NAMALWA (cell line): ENCODE results near the gene GFI1B.
A peak's percentile ranks its signal among the peaks of the same experiment; 100 is the strongest.
"Not testable (repeated sequence)": the region's sequence is repeated elsewhere in the genome, so short reads cannot be mapped to it uniquely, and the experiment has no call there.

Source experiments
- DNase-seq: peaks from one replicate; pipeline ENCODE4 v3.0.0-alpha.2; 2015; ENCODE audit warnings: low spot score

The GFI1B gene

DNA sequence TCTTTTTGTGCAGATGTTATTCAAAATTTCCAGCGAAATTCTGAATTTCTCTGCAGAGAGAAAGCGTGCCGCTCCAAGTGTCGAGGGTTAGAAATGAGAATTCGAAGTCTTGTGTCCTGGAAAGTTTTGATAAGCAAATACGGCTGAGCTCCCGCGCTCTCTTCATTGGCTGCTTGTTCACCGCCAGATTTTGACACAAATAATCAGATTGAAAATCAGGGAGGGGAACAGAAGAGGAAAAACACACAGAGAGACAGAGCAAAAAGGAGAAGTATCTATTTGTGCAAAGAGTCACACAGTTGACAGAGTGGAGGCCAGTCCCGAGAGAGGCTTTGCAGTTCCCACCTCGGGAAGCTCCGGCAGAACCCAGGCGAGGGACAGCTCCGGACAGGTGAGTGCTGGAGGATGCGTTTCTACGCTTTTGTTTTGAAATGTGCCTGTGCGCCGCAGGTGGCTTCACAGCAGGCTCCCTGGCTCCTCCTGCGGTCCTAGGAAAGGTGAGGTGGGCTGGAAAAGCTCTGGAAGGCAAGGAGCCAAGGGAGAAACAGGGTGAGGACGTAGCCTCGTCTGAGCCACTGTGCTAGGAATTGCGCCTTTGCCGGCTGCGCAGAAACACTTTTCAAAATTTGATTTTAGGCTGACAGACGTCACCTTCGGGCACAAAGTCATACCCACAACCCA is at the start of gene GFI1B:
Gene GFI1B (plus strand): TSS at position 244 of the 681 bp plus-strand sequence. CDS start 7,985 bp downstream, outside the sequence.
- peak; percentile 35 for DNase-seq

DNA sequence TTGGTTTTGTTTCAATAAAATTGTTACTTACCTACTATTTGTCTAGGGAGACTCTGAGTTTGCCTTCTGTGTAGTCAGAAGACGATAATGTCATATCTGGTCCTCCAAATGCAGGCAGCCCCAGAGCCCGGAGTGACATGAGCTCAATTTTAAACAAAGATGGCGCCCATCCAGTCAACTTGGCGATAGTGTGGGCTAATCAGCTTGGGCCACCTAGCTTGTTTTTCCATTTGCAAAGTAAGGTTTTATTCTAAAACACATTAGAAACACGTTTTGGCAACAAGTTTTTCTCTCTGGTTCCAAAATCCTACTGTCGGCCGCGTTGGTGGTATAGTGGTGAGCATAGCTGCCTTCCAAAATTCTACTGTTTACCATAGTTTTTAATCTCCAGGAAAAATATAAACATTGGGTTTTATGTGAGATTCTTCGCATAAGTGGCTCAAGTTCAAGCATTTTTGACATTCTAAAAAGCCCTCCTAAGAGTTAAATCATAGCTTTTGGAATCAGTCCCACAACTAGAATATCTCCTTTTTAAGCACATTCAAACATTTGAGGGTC is 47.2 kb upstream of the GFI1B start:
- DNase-seq = no peak

DNA sequence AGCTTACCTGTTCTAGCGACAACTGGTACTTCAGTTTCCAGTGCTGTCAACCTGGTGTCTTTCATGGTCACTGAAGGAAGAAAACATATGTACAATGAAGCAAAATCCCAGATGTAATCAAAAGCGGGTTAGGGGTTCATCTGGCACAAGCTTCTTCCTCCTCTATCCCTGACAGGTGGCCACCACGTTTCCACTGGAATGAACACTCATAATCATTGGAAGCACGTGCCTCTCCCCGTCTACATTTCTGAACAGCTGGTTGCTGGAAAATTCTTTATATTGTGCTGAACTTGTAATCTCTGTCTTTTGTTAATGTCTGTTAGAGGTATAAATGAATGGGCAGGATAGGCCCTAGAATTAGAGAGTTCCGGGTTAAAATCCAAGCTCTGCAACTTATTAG is 43.5 kb upstream of the GFI1B start:
- no peak for DNase-seq

DNA sequence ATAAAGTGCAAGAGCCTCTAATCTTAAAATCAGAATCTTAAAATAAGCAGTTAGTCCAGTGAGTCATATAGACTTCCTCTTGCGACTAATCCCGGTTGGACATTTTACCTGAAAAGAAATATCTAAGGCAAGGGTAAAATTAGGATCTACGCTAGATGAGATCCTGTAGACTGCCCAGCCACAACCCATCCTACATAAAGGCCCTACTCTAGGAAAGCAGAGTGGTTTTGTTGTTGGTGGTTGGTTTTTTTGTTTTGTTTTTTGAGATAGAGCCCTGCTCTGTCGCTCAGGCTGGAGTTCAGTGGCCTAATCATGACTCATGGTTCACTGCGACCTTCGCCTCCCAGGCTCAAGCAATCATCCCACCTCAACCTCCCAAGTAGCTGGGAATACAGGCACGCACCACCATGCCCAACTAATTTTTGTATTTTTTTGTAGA is 41.0 kb upstream of the GFI1B start:
- no peak for DNase-seq

DNA sequence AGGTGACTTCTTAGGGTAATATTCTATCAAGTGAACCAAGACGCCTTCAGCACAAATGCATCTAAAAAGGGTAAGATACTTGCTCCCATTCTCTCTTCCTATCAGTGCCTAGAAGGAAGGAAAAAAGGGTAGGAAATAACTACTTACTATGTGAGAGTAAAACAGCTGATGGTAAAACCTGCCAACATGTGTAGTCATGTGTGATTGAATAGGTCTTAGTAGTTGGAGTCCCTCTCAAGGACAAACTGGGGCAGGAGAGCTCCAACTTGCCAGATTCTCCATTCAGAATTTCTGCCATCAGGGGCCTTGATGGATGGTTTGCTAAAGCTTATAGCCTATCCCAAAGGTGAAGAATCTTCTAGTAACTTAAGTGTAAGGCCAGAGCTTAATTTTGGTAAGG is 39.3 kb upstream of the GFI1B start:
- DNase-seq = no peak

DNA sequence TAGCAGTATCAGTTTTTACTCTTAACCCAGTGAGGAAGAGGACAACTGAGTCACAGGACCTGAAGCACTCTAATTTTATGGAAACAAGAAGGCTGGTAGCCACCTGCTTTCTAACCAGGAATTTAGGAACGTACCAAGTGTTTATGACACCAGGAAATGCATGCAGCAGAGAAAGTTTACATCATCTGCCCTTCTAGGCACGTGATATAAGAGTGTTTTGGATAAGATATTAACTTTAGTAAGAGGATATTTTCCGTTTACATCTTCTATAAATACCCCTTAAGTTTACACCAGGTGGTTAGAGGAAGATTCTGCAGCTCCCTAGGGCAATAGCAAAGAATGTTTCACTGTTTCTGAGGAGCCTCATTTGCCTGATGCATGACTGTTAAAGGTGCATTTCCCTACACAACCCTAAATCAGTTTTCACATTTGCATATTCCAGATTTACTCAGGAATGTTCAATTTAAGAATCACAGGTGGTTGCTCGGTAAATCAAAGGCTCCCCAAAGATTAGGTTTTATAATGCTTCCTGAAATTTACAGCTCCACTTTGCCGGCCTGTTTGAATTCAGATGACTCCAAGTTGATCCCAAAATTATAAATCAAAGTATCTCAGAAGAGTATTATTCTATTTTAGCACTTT is 35.8 kb upstream of the GFI1B start:
- peak; percentile 90 for DNase-seq

DNA sequence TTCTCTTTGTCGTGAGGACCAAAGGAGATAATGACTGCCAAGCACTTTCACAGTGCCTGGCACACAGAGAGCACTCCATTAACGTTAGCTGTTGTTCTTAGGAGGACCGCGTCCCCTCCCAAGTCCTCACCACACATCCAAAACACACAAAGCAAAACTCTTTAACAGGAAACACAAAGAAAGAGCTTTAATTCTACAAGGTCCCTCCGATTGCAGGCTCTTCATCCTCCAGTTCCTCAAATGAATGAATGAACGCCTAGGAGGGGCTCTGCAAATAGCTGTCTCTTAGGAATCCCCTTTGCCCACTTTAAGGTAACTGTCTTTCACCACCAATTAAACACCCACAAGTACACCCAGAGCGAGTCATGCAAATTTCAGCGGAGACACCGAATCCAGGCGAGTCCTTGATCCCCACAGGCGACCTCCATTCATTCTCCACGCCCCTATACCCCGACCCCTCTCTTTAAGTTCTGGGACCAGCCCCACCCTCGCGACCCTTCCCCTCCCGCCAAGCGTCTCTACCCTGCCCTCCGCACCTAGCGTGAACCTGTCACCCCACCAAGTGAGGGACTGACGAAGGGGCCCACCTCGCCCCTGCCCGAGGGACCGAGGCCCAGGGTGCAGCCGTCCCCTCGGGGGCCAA is 34.7 kb upstream of the GFI1B start:
- peak; percentile 86 for DNase-seq

DNA sequence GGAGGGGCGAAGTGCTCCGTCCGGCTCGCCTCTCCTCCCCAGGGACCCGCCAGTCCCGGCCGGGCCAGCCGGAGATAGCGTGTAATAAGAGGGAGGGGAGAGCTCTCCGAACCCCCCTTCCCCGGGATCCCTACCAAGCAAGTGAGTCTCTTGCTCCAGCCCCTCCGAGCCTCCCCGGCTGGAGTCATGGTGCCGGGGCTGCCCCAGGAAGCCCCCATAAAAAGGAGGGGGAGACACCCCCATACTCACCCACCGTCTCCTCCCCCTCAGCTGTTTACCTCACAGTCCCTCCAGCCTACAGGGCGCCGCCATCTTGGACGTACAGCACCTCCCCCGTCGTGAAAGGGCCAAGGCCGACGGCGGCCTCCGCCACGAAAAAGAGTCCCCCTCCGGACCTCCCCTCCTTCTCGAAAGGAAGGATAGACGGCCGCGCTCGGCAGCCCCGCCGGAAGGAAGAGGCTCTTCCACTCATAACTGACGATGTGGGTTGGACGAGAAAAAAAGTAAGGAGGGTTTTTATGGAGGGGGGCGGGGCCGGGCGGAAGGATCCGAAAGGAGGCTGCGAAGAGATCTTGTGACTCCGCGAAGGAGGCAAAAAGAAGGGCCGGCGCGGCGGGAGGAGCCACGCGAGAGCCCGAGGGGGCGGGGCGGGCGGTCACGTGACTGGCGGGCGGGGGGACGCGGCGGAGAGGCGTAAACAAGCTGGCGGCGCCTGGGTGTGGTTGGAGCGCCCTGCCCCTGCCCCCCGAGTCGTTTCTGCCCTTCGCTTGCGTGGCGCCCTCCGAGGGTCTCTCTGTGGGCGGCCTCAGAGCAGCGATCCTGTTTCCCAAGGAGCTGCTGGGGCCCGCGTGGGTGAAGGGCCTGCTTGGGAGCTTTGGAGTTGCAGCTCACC is 34.0 kb upstream of the GFI1B start, which contains the start of gene TSC1:
Gene TSC1 (minus strand): TSS at position 323 of the 892 bp plus-strand sequence. CDS start 15,744 bp downstream, outside the sequence.
- DNase-seq = peak; percentile 95

DNA sequence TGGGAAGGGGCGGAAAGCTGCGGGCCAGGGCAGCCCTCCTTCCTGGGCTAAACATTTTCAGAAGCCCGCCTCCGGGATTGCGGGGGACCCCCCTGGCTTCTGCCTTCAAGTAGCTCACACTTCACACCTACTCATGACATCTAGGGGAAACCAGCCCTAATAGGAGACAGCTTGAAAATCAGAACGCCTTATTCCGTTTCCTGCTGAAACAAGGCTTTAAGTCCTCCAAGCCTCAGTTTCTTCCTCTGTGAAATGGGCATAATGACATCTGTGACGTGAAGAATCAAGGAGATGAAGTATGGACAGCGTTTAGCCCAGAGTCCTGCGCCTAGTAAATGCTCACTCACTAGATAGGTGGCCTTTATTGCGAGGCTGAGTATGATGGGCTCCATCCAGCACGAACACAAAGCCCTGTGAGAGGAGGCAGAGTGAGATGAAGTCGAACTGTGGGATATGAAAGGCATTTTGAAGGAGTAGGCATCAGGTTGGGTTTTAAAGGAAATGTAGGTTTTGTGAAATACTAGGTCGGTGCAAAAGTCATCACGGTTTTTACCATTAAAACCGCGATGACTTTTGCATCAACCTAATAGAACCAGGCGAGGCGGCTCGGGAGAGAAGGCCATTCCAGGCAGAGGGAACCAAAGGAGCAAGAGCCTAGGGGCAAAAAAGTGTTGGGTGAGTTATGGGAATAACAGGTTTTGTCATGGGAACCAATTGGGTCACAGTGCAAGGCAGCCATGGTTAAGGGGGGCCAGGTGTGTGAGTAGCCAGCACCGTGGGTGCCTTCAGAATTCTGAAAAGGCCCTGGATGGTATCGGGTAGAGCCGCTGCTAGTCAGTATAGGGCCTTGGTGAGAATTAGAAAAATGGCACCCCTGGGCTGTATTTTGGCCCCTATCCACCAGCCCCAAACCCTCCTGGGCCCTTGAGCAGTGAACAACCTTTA is 33.0 kb upstream of the GFI1B start:
- DNase-seq = peak; percentile 15

DNA sequence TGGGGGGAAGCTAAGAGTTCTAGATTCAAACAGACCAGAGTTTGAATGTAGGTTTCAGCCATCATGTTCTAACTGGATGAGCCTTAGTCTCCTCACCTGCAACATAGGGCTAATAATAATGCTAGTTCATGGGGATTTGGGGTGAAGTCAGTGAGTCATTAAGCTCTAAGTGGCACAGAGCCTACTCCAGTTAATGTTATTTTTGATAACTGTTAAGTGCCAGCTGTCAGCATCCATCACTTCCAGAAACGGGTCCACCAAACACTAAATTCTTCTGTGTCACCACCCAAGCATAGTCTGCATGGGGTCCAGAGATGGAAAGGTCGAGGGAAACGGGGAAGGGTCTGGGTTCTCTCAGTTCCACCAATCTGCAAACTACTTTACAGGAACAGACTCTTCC is 32.3 kb upstream of the GFI1B start:
- DNase-seq = no peak

DNA sequence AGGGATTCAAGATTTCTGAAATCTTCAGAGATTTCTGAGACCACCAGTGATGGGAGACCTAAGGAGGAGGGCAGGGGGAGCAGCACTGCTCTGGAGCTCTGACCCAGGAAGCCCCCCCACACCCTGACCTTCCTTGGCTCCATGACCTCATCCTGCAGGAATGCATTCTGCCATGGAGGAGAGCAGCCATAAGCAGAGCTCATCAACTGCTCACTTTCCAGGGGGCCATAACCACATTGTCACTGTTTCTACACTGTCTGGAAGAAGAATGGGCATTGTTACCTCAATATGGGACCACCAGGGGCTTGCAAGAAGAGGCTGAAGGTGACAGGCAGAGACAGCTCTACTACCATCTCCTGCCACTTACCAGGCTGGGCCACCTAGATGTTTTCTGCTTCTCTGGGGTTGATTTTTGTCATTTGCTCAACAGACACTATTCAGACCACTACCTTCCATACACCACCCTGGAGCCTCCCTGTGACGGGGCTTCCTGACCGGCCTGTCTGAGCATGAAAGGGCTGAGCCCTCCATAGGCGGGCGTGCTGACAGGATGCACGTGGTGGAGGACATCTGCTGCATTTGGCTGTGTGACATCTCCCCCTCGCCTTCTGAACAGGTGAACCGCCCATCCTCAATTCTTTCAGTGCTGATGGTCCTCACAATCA is 31.7 kb upstream of the GFI1B start:
- no peak for DNase-seq

DNA sequence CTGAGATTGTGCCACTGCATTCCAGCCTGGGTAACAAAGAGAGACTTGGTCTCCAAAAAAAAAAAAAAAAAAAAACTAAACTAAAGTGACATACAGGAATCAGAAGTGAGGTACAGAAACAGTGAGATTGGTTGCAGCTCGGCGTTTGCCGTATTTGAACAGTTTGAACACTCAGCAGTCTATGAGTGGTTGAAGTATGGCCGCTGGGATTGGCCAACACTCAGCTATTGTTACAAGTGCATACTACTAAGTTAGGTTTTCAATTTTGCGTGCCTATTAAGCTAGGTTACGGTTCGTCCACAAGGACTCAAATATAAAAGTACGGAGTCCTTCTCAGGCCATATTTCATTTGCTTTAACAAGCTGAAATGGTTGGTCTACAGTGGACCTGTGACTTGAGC is 30.7 kb upstream of the GFI1B start:
- DNase-seq = no peak

DNA sequence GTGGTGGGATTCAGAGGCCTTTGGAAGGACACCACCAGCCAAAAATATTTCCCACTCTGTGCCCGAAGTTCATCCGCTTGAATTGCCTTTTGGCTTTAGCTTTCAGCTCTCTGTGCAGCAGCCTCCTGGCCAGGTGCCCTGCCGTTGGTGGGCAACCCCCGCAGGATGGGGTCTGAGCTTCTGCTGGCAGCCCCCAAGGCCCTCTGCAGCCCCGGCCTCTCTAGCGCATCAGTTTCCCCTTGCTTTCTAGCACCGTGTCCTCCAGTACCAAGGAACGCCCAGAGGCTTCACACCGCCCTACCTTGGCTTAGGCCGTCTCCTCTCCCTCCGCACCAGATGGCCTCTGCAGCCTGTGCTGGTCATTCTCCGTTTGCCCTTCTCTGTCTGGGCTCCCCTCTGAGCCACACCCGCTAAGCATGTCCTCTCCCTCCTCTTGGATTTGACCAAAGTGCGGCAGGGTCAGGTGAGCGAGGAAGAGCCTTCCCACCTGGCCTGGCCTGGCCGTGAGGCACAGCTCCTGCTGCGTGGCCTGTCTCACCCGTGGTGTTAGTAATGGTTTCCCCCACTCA is 29.9 kb upstream of the GFI1B start:
- DNase-seq = no peak

DNA sequence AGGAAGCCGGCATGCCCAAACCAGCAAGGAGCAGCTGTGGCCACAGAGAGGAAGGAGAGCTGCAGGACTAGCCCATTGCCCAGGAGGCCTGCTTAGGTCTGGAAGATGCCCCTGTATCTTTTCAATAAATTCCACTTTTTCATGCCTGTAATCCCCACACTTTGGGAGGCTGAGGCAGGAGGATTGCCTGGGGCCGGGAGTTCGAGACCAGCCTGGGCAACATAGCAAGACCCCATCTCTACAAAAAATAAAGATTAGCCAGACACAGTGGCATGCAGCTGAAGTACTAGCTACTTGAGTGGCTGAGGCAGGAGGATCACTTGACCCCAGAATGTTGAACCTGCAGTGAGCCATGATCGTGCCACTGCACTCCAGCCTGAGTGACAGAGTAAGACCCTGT is 28.8 kb upstream of the GFI1B start:
- no peak for DNase-seq

DNA sequence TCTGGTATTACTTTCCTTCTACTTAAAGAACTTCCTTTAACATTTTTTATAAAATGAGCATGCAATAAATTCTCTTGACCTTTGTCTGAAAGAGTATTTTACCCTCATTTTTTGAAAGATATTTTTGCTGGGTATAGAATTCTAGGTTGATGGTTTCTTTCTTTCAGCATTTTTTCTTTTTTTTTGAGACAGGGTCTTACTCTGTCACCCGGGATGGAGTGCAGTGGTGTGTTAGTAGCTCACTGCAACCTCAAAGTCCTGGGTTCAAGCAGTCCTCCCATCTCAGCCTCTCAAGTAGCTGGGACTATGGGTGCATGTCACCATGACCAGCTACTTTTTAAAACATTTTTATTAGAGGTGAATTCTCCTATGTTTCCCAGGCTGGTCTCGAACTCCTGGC is 23.4 kb upstream of the GFI1B start:
- no peak for DNase-seq

DNA sequence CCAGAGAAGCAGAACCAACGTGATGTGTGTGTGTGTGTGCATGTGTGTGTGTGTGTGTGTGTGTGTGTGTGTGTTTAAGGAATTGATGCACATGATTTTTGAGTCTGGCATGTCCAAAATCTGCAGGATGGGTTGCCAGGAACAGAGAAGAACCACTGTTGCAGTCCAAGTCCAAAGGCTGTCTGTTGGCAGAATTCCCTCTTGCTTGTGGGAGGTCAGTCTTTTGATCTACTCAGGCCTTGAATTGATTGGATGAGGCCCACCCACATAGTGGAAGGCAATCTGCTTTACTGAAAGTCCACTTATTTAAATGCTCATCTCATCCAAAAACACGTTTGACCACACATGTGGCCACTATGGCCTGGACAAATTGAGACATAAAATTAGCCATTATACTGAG is 22.7 kb upstream of the GFI1B start:
- DNase-seq = no peak

DNA sequence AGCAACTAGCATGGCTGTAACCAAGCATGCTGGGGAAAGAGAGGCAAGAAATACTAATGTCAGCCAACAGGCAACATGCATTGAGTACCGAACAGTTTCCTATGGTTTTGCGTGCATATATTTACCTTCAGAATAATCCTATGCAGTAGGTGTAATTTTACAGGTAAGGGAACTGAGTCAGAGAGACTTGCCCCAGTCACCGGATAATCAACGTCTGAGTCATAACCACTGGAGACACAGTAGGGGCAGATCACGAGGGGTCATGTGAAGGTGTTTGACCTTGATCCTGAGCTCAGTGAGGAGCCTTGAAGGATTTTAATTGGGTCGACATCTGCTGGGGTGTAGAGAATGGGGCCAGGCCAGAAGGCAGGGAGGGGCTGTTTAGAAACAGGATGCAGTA is 20.7 kb upstream of the GFI1B start:
- DNase-seq = no peak

DNA sequence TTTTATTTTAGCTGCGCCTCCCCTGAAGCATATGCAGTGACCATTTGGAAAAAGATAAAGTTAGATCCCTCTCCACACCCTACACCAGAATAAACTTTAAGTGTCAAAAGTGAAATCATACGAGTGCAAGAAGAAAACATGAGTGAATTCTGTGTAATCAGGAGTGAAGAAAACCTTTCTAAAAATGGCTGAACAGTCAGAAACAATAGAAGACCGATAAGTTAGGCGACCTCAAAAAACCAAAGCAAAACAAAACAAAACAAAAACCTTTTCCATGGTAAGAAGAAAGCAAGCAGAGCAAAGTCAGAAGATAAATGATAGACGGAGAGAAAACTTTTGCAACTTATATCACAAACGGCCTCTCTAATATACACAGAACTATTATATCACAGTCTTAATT is 17.5 kb upstream of the GFI1B start:
- no peak for DNase-seq

DNA sequence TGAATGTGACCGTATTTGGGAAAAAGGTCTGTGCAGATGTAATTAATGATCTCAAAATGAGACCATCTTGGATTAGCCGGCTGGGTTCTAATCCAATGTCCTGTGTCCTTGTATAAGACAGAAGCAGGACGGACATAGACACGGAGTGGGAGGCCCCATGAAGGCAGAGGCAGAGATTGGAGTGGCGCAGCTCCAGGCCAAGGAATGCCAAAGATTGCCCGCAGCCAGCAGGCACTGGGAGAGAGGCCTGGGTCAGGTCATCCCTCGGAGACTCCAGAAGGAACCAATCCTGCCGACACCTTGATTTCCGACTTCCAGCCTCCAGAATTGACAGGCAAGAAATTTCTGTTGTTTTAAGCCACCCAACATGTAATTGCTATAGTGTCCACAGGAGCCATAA is 13.0 kb upstream of the GFI1B start:
- DNase-seq = no peak

DNA sequence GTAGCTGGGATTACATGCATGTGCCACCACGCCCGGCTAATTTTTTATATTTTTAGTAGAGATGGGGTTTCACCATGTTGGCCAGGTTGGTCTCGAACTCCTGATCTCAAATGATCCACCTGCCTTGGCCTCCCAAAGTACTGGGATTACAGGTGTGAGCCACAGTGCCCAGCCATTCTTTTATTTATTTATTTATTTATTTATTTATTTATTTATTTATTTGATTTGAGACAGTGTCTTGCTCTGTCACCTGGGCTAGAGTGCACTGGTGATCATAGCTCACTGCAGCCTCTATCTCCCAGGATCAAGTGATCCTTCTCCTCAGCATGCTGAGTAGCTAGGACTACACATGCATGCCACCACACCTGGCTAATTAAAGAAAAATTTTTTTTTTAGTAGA is 10.6 kb upstream of the GFI1B start:
- DNase-seq = not testable (repeated sequence)
